Lower leg skin (tissue), 4 donors: ENCODE measurements around the gene SNX30. TPM values are rescaled to one million over a fixed set of nuclear protein-coding genes. Genes with fewer than 3 reads are reported as not detected.
"Not testable (repeated sequence)": the region's sequence is repeated elsewhere in the genome, so short reads cannot be mapped to it uniquely, and the experiment has no call there.

ENCODE experiments used
- DNase-seq, 2 donors: peaks; one replicate each; pipeline ENCODE4 v3.0.0-alpha.2; 2019; ENCODE audit warnings: low spot score in 2 of 2
- H3K4me3 ChIP-seq: fragments of 200-600 bp; sonication (generic); 2 replicates; pipeline ENCODE4 v1.5.1; 2017; ENCODE audit warnings: mild to moderate bottlenecking, low read depth; ENCODE audit not compliant: poor library complexity, severe bottlenecking
- POLR2A ChIP-seq, 2 donors: fragments of 450-650 bp; IDR thresholded peaks; one replicate each; pipeline ENCODE4 v1.6.1; 2016 to 2017; ENCODE audit warnings: antibody characterized with exemption in 2 of 2, mild to moderate bottlenecking in 1 of 2, moderate library complexity in 1 of 2
- WGBS, 2 donors: methylation state at CpG; one replicate each; pipeline ENCODE4 v1.1.5; 2018; 5-methylcytosine and 5-hydroxymethylcytosine counted together
- intact Hi-C: fragments of 100-400 bp; cut with DNase I; formaldehyde crosslinking; loops from one replicate; pipeline ENCODE4 v1.15.0; 2023; ENCODE audit warnings: low total_unique reads
- total RNA-seq, 4 donors: library from RNA; depleted of rRNA; stranded (reverse); fragments of >200 nt; gene quantifications; one replicate each; pipeline ENCODE4 v1.1.0, GENCODE V29; 2016
- TF ChIP-seq, protein P1 (sequence below), 3 donors: fragments of 450-650 bp; IDR thresholded peaks; one replicate each; pipeline ENCODE4 v1.5.1; 2016; ENCODE audit warnings: antibody characterized with exemption in 3 of 3, mild to moderate bottlenecking in 3 of 3, moderate library complexity in 2 of 3

SNX30 gene
- total RNA-seq, 4 donors from 2014 or later = 7.6 to 16.5 (median 13.0) TPM

DNA sequence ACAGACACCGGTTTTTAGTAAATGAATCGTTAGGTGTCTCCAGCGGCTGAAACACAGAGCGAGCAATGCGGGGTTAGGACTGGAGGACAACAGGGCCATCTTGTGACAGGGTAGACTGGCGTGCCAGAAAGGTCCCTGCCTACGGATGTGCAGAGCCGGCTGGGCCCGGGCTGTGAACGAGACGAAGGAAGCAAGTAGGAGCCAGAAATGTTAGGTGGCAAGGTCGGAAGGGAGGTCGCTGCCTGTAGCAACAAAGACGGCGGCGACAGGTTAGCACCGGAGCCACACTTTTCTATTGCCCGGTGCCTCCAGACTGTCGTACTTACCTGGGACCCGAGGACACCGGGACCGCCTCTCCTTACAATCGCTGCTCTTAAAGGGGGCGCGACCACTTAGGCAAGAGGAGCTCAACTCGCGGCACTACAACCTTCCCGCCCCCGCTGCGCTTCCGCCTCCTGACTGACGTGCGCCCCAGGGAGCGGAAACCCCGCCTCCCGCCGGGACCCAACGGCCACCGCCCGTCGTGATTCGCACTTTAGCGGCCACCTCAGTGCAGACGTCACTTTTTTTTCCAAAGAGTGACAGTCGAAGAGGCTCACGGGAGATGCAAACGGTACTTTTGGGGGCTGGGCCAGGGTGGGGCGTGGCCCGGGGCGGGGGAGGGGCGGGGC lies 32.8 kb upstream of the SNX30 start, which contains the start of gene INIP:
INIP (minus strand) TSS at position 457 of the 671 bp plus-strand sequence. CDS start 1,632 bp downstream, outside the sequence.
- intact Hi-C loops = no loop called here
- TF ChIP-seq, protein P1, sequence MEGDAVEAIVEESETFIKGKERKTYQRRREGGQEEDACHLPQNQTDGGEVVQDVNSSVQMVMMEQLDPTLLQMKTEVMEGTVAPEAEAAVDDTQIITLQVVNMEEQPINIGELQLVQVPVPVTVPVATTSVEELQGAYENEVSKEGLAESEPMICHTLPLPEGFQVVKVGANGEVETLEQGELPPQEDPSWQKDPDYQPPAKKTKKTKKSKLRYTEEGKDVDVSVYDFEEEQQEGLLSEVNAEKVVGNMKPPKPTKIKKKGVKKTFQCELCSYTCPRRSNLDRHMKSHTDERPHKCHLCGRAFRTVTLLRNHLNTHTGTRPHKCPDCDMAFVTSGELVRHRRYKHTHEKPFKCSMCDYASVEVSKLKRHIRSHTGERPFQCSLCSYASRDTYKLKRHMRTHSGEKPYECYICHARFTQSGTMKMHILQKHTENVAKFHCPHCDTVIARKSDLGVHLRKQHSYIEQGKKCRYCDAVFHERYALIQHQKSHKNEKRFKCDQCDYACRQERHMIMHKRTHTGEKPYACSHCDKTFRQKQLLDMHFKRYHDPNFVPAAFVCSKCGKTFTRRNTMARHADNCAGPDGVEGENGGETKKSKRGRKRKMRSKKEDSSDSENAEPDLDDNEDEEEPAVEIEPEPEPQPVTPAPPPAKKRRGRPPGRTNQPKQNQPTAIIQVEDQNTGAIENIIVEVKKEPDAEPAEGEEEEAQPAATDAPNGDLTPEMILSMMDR (IDR thresholded peaks at IDR 0.05) = no peak
- TF ChIP-seq POLR2A (IDR thresholded peaks at IDR 0.05) = peak in 1 of 2 donors; percentile 28
- peak within 1 kb of the TSS; percentile 54 for H3K4me3 ChIP-seq
- 0 to 1% methylated on average over 38 to 39 of the region's 51 CpGs for WGBS, 2 donors
- DNase-seq = peak; percentile 94 to 99

- intact Hi-C loops = no loop called here
Measured at GRCh38 chr9:112719241-112719691, 31.3 kb upstream of the SNX30 start.

DNA sequence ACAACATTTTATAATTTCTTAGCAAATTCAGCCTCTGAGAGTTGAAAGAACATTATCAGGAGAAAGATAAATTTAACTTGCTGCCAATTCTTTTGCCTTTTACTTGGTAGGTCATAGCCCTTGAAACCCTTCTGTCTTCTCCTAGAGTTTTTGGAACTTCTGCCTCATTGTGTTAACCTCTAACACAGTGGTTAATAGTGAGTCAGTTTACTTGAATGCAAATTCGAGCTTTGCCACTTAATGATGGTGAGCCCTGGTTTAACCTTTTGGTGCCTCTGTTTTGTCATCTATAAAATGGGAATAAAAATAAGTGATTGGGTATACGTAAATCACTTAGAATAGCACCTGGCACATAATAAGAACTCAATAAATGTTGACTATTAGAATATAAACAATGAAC lies 30.9 kb upstream of the SNX30 start:
- no peak for TF ChIP-seq POLR2A (IDR thresholded peaks at IDR 0.05)
- TF ChIP-seq, protein P1 (IDR thresholded peaks at IDR 0.05) = no peak
- 68 to 69% methylated on average over 2 of the region's 2 CpGs for WGBS, 2 donors
- no peak for DNase-seq
- no peak overlapping the region for H3K4me3 ChIP-seq
- intact Hi-C loops = no loop called here

More at GRCh38 chr9:112719241-112719691, 31.3 kb upstream of the SNX30 start:
- no peak for DNase-seq
- TF ChIP-seq POLR2A (IDR thresholded peaks at IDR 0.05) = no peak
- TF ChIP-seq, protein P1 (IDR thresholded peaks at IDR 0.05) = no peak
- no peak overlapping the region for H3K4me3 ChIP-seq
- WGBS, 2 donors = 64 to 65% methylated on average over 1 of the region's 1 CpG

GRCh38 chr9:112720113-112720780 lies 30.3 kb upstream of the SNX30 start:
- no peak for DNase-seq
- WGBS, 2 donors = 81 to 83% methylated on average over 4 of the region's 4 CpGs
- intact Hi-C loops = no loop called here
- TF ChIP-seq POLR2A (IDR thresholded peaks at IDR 0.05) = no peak
- TF ChIP-seq, protein P1 (IDR thresholded peaks at IDR 0.05) = no peak
- H3K4me3 ChIP-seq = no peak overlapping the region

GRCh38 chr9:112722749-112723148 lies 27.8 kb upstream of the SNX30 start:
- H3K4me3 ChIP-seq, intact Hi-C loops, DNase-seq: not testable (repeated sequence)
- WGBS, 2 donors = 97 to 98% methylated on average over 3 of the region's 3 CpGs

GRCh38 chr9:112725961-112726360 lies 24.6 kb upstream of the SNX30 start:
- no peak for DNase-seq
- H3K4me3 ChIP-seq = no peak overlapping the region
- TF ChIP-seq POLR2A (IDR thresholded peaks at IDR 0.05) = no peak
- TF ChIP-seq, protein P1 (IDR thresholded peaks at IDR 0.05) = no peak
- intact Hi-C loops = no loop called here
- 72 to 89% methylated on average over 3 of the region's 3 CpGs for WGBS, 2 donors
